Smooth muscle cell (in vitro differentiated cells): Measurements from ENCODE around the gene SSBP3. TPM values are rescaled to one million over a fixed set of nuclear protein-coding genes. Genes with fewer than 3 reads are reported as not detected.
A peak's percentile ranks its signal among the peaks of the same experiment; 100 is the strongest.

ENCODE experiments used
- DNase-seq: peaks from one replicate; lab custom pipeline; 2025; ENCODE audit not compliant: unreplicated experiment; lab: John Stamatoyannopoulos, UW
- H2AFZ ChIP-seq: fragments of 200-600 bp; sonication (generic); 2 replicates; pipeline ENCODE4 v1.6.0; 2016; ENCODE audit warnings: antibody characterized with exemption, low read depth, mild to moderate bottlenecking
- H3F3A ChIP-seq: fragments of 200-600 bp; sonication (generic); 2 replicates; pipeline ENCODE4 v1.6.0; 2017; ENCODE audit warnings: antibody characterized with exemption, low read depth
- H3K27ac ChIP-seq: fragments of 200-600 bp; sonication (generic); 2 replicates; pipeline ENCODE4 v1.5.1; 2016; ENCODE audit warnings: low read depth, mild to moderate bottlenecking
- H3K27me3 ChIP-seq: fragments of 200-600 bp; sonication (generic); 2 replicates; pipeline ENCODE4 v1.6.1; 2016; ENCODE audit warnings: low read depth, mild to moderate bottlenecking
- H3K36me3 ChIP-seq: fragments of 200-600 bp; sonication (generic); 2 replicates; pipeline ENCODE4 v1.5.1; 2016; ENCODE audit warnings: low read depth
- H3K4me1 ChIP-seq: fragments of 200-600 bp; sonication (generic); 2 replicates; pipeline ENCODE4 v1.5.1; 2016; ENCODE audit warnings: low read depth
- H3K4me2 ChIP-seq: fragments of 200-600 bp; sonication (generic); 2 replicates; pipeline ENCODE4 v1.6.0; 2016; ENCODE audit warnings: mild to moderate bottlenecking
- H3K4me3 ChIP-seq: fragments of 200-600 bp; sonication (generic); 2 replicates; pipeline ENCODE4 v1.5.1; 2016; ENCODE audit warnings: mild to moderate bottlenecking
- H3K79me2 ChIP-seq: fragments of 200-600 bp; sonication (generic); 2 replicates; pipeline ENCODE4 v1.6.0; 2016; ENCODE audit warnings: low read depth, mild to moderate bottlenecking
- H3K9ac ChIP-seq: fragments of 200-600 bp; sonication (generic); 2 replicates; pipeline ENCODE4 v1.6.0; 2016; ENCODE audit warnings: low read depth
- H3K9me3 ChIP-seq: fragments of 200-600 bp; sonication (generic); replicated peaks from 2 replicates; pipeline ENCODE4 v1.5.1; 2016; ENCODE audit warnings: low read depth
- H4K20me1 ChIP-seq: fragments of 200-600 bp; sonication (generic); 2 replicates; pipeline ENCODE4 v1.6.0; 2016; ENCODE audit warnings: low read depth
- CTCF ChIP-seq: fragments of 200-600 bp; sonication (generic); IDR thresholded peaks from 2 replicates; pipeline ENCODE4 v1.5.1; 2017; ENCODE audit warnings: borderline replicate concordance, mild to moderate bottlenecking, antibody characterized with exemption; ENCODE audit not compliant: insufficient read depth, poor library complexity, severe bottlenecking
- WGBS: methylation state at CpG from one replicate; pipeline ENCODE4 v1.1.7; 2016; ENCODE audit warnings: low lambda C conversion rate; 5-methylcytosine and 5-hydroxymethylcytosine counted together
- polyA plus RNA-seq: library from polyadenylated mRNA; unstranded; fragments of >200 nt; fragmentation: Nextera tagmentation; extraction: Ambion mirVana; gene quantifications from 2 replicates; pipeline ENCODE4 v1.2.1, GENCODE V29; 2016
- total RNA-seq: library from RNA; depleted of rRNA; stranded (reverse); fragments of >200 nt; gene quantifications from 2 replicates; pipeline ENCODE4 v1.2.3, GENCODE V29; 2014

Gene SSBP3
- total and polyA plus RNA-seq, 2 experiments from 2014 or later, result 26.5 to 30.1 TPM

GRCh38 chr1:54407404-54408146 lies 1.4 kb upstream of the SSBP3 start:
- peak overlapping the region; percentile 82 for H3K9ac ChIP-seq
- 2% methylated on average over 15 of the region's 15 CpGs for WGBS
- TF ChIP-seq CTCF, result no peak

GRCh38 chr1:54407154-54407403 lies 885 bp upstream of the SSBP3 start:
- Histone ChIP-seq H3K4me2 (peak overlapping the region; percentile 95), H3K9ac (peak overlapping the region; percentile 82), H3K4me1 (peaks cover 29% of the 10 kb centered on the region), H3F3A (peaks cover 9% of the 10 kb centered on the region), H3K27ac (peak overlapping the region; percentile 98), H4K20me1 (peaks cover 33% of the 10 kb centered on the region), H3K9me3 (no peaks in the 10 kb centered on the region), H3K27me3 (no peaks in the 10 kb centered on the region), H3K36me3 (no peaks in the 10 kb centered on the region), H2AFZ (peak overlapping the region; percentile 55), H3K79me2 (peaks cover 25% of the 10 kb centered on the region), H3K4me3 (peak overlapping the region; percentile 90)
- TF ChIP-seq CTCF, result no peak
- DNase-seq, result no peak
- 1% methylated on average over 12 of the region's 12 CpGs for WGBS

More at GRCh38 chr1:54407404-54408146, 1.4 kb upstream of the SSBP3 start:
- H3K4me3 ChIP-seq, result peak overlapping the region; percentile 90
- H4K20me1 ChIP-seq, result peaks cover 28% of the 10 kb centered on the region
- peak overlapping the region; percentile 98 for H3K27ac ChIP-seq
- no peak for DNase-seq
- H3F3A ChIP-seq, result peaks cover 9% of the 10 kb centered on the region
- H3K79me2 ChIP-seq, result peaks cover 20% of the 10 kb centered on the region
- no peaks in the 10 kb centered on the region for H3K9me3 ChIP-seq
- peak overlapping the region; percentile 91 for H2AFZ ChIP-seq
- H3K27me3 ChIP-seq, result no peaks in the 10 kb centered on the region
- H3K36me3 ChIP-seq, result no peaks in the 10 kb centered on the region
- H3K4me1 ChIP-seq, result peaks cover 29% of the 10 kb centered on the region
- peak overlapping the region; percentile 95 for H3K4me2 ChIP-seq

GRCh38 chr1:54405898-54406293 lies 298 bp downstream of the SSBP3 start:
- Histone ChIP-seq H4K20me1 (peaks cover 45% of the 10 kb centered on the region), H3K9ac (no peak overlapping the region), H3K9me3 (no peaks in the 10 kb centered on the region), H3K4me2 (peak overlapping the region; percentile 98), H3F3A (peaks cover 9% of the 10 kb centered on the region), H3K27me3 (no peaks in the 10 kb centered on the region), H3K4me3 (peak overlapping the region; percentile 90), H3K27ac (no peak overlapping the region), H3K79me2 (peaks cover 37% of the 10 kb centered on the region), H3K4me1 (peaks cover 29% of the 10 kb centered on the region), H2AFZ (no peak overlapping the region), H3K36me3 (peaks cover 5% of the 10 kb centered on the region)
- no peak for TF ChIP-seq CTCF
- no peak for DNase-seq
- 0% methylated on average over 4 of the region's 57 CpGs for WGBS
